Mesendoderm (in vitro differentiated cells): Measurements from ENCODE around the gene SSC4D.
"Not testable (repeated sequence)": the region's sequence is repeated elsewhere in the genome, so short reads cannot be mapped to it uniquely, and the experiment has no call there.

Experiments used
- DNase-seq: peaks from one replicate; pipeline ENCODE4 v3.0.0; 2013
- H2AK5ac ChIP-seq: 2 replicates; pipeline ENCODE4 v1.6.1; 2013; ENCODE audit warnings: low read length, inconsistent platforms
- H2BK120ac ChIP-seq: 2 replicates; pipeline ENCODE4 v1.6.1; 2013; ENCODE audit warnings: low read depth, mild to moderate bottlenecking, low read length, moderate library complexity, mixed read lengths
- H2BK15ac ChIP-seq: replicated peaks from 2 replicates; pipeline ENCODE4 v1.6.1; 2013; ENCODE audit warnings: low read depth, mild to moderate bottlenecking, moderate library complexity
- H2BK5ac ChIP-seq: 2 replicates; pipeline ENCODE4 v1.6.1; 2013; ENCODE audit warnings: low read length, inconsistent platforms
- H3K18ac ChIP-seq: 2 replicates; pipeline ENCODE4 v1.6.1; 2013; ENCODE audit warnings: mild to moderate bottlenecking, low read length, mixed read lengths
- H3K23ac ChIP-seq: one replicate; pipeline ENCODE4 v1.6.1; 2013; ENCODE audit warnings: low read length
- H3K27ac ChIP-seq: 2 replicates; pipeline ENCODE4 v1.5.1; 2013; ENCODE audit warnings: low read depth, mild to moderate bottlenecking, inconsistent platforms, low read length, moderate library complexity
- H3K27me3 ChIP-seq: 2 replicates; pipeline ENCODE4 v1.6.1; 2013; ENCODE audit warnings: low read length, control low read depth, mild to moderate bottlenecking, inconsistent platforms; ENCODE audit not compliant: insufficient read depth, poor library complexity
- H3K36me3 ChIP-seq: 2 replicates; pipeline ENCODE4 v1.6.1; 2013; ENCODE audit warnings: low read length, inconsistent platforms; ENCODE audit not compliant: control insufficient read depth, insufficient read depth
- H3K4ac ChIP-seq: one replicate; pipeline ENCODE4 v1.6.1; 2013; ENCODE audit warnings: low read depth, mild to moderate bottlenecking, low read length, moderate library complexity
- H3K4me1 ChIP-seq: 2 replicates; pipeline ENCODE4 v1.6.1; 2013; ENCODE audit warnings: low read depth, low read length, inconsistent platforms; ENCODE audit not compliant: control insufficient read depth
- H3K4me2 ChIP-seq: 2 replicates; pipeline ENCODE4 v1.6.1; 2013; ENCODE audit warnings: low read length
- H3K4me3 ChIP-seq: 2 replicates; pipeline ENCODE4 v1.5.1; 2013; ENCODE audit warnings: mild to moderate bottlenecking, low read length
- H3K56ac ChIP-seq: one replicate; pipeline ENCODE4 v1.6.1; 2013; ENCODE audit warnings: low read length
- H3K79me1 ChIP-seq: 2 replicates; pipeline ENCODE4 v1.6.1; 2013; ENCODE audit warnings: low read length, inconsistent platforms
- H3K79me2 ChIP-seq: 2 replicates; pipeline ENCODE4 v1.6.1; 2013; ENCODE audit warnings: mild to moderate bottlenecking, low read length; ENCODE audit not compliant: control insufficient read depth, insufficient read depth
- H3K9ac ChIP-seq: 2 replicates; pipeline ENCODE4 v1.6.1; 2013; ENCODE audit warnings: low read length, inconsistent platforms
- H4K5ac ChIP-seq: one replicate; pipeline ENCODE4 v1.6.1; 2013; ENCODE audit warnings: low read length
- H4K8ac ChIP-seq: one replicate; pipeline ENCODE4 v1.6.1; 2013; ENCODE audit warnings: low read depth, mild to moderate bottlenecking, control low read depth, low read length, moderate library complexity
- WGBS: extraction: QIAGEN DNeasy Blood & Tissue Kit; methylation state at CpG from one replicate; pipeline ENCODE4 v1.1.7; 2013; ENCODE audit warnings: low lambda C conversion rate, missing lambda C conversion rate; ENCODE audit not compliant: insufficient coverage; ENCODE audit errors: extremely low coverage; 5-methylcytosine and 5-hydroxymethylcytosine counted together

SSC4D gene

GRCh38 chr7:76405738-76406137, 3.8 kb downstream of the SSC4D start:
- Histone ChIP-seq H2BK120ac (no peak overlapping the region), H3K4me3 (no peak overlapping the region), H3K4me2 (no peak overlapping the region), H3K9ac (no peak overlapping the region), H3K56ac (no peak overlapping the region), H3K18ac (no peak overlapping the region), H2BK5ac (no peak overlapping the region), H3K23ac (no peak overlapping the region), H3K27ac (no peak overlapping the region), H3K36me3 (no peaks in the 10 kb centered on the region), H3K27me3 (no peaks in the 10 kb centered on the region), H3K79me1 (no peaks in the 10 kb centered on the region), H3K79me2 (no peaks in the 10 kb centered on the region), H3K4me1 (no peaks in the 10 kb centered on the region), H4K5ac (no peak overlapping the region), H2BK15ac (no peak overlapping the region), H3K4ac (no peak overlapping the region), H4K8ac (no peak overlapping the region), H2AK5ac (no peak overlapping the region)
- no peak for DNase-seq
- no CpG with 5 or more reads among the region's 9 CpGs for WGBS

DNA sequence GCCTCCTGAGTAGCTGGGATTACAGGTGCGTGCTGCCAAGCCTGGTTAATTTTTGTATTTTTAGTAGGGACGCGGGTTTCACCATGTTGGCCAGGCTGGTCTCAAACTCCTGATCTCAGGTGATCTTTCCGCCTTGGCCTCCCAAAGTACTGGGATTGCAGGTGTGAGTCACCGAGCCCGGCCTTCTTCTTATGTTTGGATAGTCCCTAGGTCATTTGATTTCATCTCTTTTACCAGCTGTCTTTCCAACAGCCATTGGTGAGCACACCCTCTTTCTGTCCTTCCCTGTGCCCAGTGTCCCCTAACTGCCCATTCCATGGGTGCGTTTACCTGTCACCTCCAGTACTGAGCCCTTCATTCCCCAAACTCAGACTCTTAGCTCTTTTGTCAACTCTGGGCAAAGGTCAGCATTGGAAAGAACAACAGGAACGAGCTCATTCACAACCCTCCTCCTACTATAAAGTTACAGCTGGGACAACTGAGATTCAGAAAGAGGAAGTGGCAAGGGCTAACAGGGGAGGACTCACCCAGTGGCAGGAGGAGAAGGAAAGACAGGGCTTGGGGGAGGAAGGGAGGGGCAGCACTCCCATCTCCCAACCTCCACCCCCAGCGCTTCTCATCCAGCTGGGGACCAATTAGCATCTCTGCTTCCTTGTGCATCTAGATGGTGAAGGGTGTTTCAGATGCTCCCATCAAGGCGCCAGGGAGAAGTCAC, 5.6 kb downstream of the SSC4D start:
- no peaks in the 10 kb centered on the region for H3K36me3 ChIP-seq
- no peak overlapping the region for H3K4me2 ChIP-seq
- no peaks in the 10 kb centered on the region for H3K27me3 ChIP-seq
- no peaks in the 10 kb centered on the region for H3K79me1 ChIP-seq
- no peak overlapping the region for H3K4ac ChIP-seq
- no CpG with 5 or more reads among the region's 10 CpGs for WGBS
- no peak overlapping the region for H3K18ac ChIP-seq
- H2BK5ac ChIP-seq: no peak overlapping the region
- H2BK15ac ChIP-seq: no peak overlapping the region
- no peaks in the 10 kb centered on the region for H3K4me1 ChIP-seq
- no peak overlapping the region for H2BK120ac ChIP-seq
- H3K79me2 ChIP-seq: no peaks in the 10 kb centered on the region
- no peak overlapping the region for H3K56ac ChIP-seq
- no peak for DNase-seq
- H4K8ac ChIP-seq: no peak overlapping the region
- H4K5ac ChIP-seq: no peak overlapping the region
- no peak overlapping the region for H2AK5ac ChIP-seq
- no peak overlapping the region for H3K9ac ChIP-seq
- no peak overlapping the region for H3K23ac ChIP-seq
- no peak overlapping the region for H3K27ac ChIP-seq
- no peak overlapping the region for H3K4me3 ChIP-seq

DNA sequence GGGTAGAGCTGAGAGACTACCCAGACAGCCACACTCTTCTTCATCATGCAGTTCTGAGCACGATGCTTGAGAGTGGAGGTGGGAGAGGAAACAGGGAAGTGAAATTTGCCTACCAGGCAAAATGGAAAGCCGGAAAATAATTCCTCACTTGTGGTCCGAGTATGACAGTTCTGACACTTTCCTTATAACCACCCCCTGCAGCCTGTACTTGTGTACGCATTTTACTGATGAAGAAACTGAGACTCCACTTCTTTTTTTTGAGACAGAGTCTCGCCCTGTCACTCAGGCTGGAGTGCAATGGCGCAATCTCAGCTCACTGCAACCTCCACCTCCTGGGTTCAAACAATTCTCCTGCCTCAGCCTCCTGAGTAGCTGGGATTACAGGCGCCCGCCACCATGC, 6.4 kb downstream of the SSC4D start:
- H3K56ac ChIP-seq, H3K79me2 ChIP-seq, H3K23ac ChIP-seq, H3K4me2 ChIP-seq, H3K27ac ChIP-seq, H3K4me3 ChIP-seq, H3K9ac ChIP-seq, H4K5ac ChIP-seq, H3K79me1 ChIP-seq, H3K4ac ChIP-seq, H2BK15ac ChIP-seq, H3K4me1 ChIP-seq, DNase-seq, H3K18ac ChIP-seq, H3K27me3 ChIP-seq, H2AK5ac ChIP-seq, H4K8ac ChIP-seq, H2BK5ac ChIP-seq, H3K36me3 ChIP-seq, H2BK120ac ChIP-seq: not testable (repeated sequence)
- no CpG with 5 or more reads among the region's 8 CpGs for WGBS

DNA sequence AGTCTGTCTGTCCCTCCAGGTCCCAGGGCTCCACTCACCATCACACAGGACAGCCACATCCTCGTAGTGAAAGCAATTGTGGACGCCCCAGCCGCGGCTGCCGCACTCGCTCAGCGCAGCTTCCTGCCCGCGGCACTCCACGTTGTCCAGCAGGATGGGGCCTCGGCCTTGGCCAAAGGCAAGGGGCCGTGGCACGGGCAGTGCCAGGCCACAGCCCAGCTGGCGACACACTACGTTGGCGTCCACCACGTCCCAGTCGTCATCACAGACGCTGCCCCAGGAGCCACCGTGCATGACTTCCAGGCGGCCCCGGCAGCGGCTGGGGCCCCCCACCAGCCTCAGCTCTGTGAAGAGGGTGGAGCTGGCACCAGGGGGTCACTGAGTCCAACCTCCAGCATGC, 9.2 kb downstream of the SSC4D start:
- Histone ChIP-seq H4K8ac (no peak overlapping the region), H4K5ac (no peak overlapping the region), H2AK5ac (no peak overlapping the region), H3K9ac (no peak overlapping the region), H2BK15ac (no peak overlapping the region), H3K79me1 (no peaks in the 10 kb centered on the region), H3K4me1 (no peaks in the 10 kb centered on the region), H3K18ac (no peak overlapping the region), H2BK5ac (no peak overlapping the region), H3K4me2 (no peak overlapping the region), H3K27ac (no peak overlapping the region), H2BK120ac (no peak overlapping the region), H3K56ac (no peak overlapping the region), H3K36me3 (no peaks in the 10 kb centered on the region), H3K79me2 (no peaks in the 10 kb centered on the region), H3K4me3 (no peak overlapping the region), H3K27me3 (no peaks in the 10 kb centered on the region), H3K4ac (no peak overlapping the region), H3K23ac (no peak overlapping the region)
- no peak for DNase-seq
- WGBS: no CpG with 5 or more reads among the region's 23 CpGs

DNA sequence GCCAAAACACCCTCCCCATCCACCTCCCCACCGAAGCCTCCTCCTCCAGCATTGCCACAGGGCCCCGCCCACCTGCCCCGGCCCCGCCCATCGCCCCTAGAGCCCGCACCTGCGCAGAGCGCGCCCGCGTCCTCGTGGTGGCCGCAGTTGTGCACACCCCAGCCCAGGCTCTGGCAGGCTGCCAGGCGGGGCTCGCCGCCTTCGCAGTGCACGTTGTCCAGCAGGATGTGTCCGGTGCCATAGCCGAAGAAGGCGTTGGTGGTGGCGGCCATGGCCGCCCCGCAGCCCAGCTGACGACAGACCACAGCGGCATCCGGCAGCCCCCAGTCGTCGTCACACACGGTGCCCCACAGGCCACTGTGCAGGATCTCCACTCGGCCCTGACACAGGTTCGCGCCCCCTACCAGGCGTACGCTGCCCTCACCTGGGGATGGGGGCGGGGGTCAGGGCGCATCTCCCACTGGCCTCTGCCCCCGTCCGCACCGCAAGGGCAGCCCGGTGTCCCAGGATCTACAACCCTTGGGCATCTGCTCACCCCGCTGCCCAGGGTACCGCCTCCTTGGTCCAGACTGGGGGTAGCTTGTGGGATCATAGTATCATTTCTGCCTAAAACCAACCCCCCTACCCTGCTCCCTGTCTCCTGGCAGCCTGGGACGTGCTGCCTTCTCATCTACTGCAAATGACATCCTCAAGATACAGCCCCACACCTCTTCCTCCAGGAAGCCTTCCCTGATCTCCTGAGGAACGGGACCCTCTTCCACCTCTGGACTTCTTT, 11.9 kb downstream of the SSC4D start:
- Histone ChIP-seq H2BK15ac (no peak overlapping the region), H3K27ac (no peak overlapping the region), H3K18ac (no peak overlapping the region), H3K4me1 (peaks cover 3% of the 10 kb centered on the region), H3K4me2 (peak overlapping the region; percentile 48), H4K8ac (no peak overlapping the region), H3K79me1 (no peaks in the 10 kb centered on the region), H2BK120ac (no peak overlapping the region), H4K5ac (no peak overlapping the region), H2BK5ac (no peak overlapping the region), H2AK5ac (no peak overlapping the region), H3K4me3 (no peak overlapping the region), H3K56ac (peak overlapping the region; percentile 85), H3K79me2 (no peaks in the 10 kb centered on the region), H3K36me3 (no peaks in the 10 kb centered on the region), H3K27me3 (no peaks in the 10 kb centered on the region), H3K9ac (peak overlapping the region; percentile 48), H3K4ac (no peak overlapping the region), H3K23ac (no peak overlapping the region)
- peak; percentile 68 for DNase-seq
- no CpG with 5 or more reads among the region's 45 CpGs for WGBS
